Panc1 (cell line): ENCODE results near the gene DYRK2.

Experiments used
- TCF7L2 ChIP-seq: IDR thresholded peaks from 2 replicates; pipeline ENCODE4 v1.6.1; 2011; ENCODE audit warnings: mild to moderate bottlenecking, low read depth, low read length, inconsistent platforms
- TF ChIP-seq, protein P1 (sequence below): fragments of 450-650 bp; IDR thresholded peaks from 2 replicates; pipeline ENCODE4 v1.5.1; 2017; ENCODE audit warnings: mild to moderate bottlenecking

DNA sequence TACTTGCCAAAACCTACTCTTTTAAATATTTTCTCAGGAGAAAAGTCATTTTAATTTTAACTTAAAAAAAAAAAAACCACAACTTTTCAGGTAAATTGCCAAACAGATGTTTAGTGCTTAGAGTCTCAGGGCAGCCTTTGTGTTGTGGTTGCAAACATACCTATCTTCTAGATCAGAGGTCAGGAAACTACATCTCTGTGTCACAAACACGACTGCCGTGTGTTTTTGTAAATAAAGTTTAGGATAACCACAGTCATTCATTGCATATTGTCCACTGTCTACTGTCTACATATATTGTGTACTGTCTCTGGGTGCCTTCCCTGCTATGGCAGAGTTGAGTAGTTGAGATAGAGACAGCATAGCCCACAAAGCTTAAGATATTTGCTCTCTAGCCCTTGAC is 48.9 kb downstream of the DYRK2 start:
- TF ChIP-seq TCF7L2 = no peak
- TF ChIP-seq, protein P1, sequence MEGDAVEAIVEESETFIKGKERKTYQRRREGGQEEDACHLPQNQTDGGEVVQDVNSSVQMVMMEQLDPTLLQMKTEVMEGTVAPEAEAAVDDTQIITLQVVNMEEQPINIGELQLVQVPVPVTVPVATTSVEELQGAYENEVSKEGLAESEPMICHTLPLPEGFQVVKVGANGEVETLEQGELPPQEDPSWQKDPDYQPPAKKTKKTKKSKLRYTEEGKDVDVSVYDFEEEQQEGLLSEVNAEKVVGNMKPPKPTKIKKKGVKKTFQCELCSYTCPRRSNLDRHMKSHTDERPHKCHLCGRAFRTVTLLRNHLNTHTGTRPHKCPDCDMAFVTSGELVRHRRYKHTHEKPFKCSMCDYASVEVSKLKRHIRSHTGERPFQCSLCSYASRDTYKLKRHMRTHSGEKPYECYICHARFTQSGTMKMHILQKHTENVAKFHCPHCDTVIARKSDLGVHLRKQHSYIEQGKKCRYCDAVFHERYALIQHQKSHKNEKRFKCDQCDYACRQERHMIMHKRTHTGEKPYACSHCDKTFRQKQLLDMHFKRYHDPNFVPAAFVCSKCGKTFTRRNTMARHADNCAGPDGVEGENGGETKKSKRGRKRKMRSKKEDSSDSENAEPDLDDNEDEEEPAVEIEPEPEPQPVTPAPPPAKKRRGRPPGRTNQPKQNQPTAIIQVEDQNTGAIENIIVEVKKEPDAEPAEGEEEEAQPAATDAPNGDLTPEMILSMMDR = no peak
